Hepatocyte (in vitro differentiated cells): ENCODE data around the gene SULT1C3.

Source experiments
- CTCF ChIP-seq: fragments of 200-600 bp; sonication (generic); IDR thresholded peaks from 2 replicates; pipeline ENCODE4 v1.5.1; 2016; ENCODE audit warnings: antibody characterized with exemption, mild to moderate bottlenecking; ENCODE audit not compliant: poor library complexity
- EZH2phosphoT487 ChIP-seq: fragments of 200-600 bp; sonication (generic); IDR thresholded peaks from one replicate; pipeline ENCODE4 v1.6.1; 2018; ENCODE audit warnings: antibody characterized with exemption, mild to moderate bottlenecking, low read depth, moderate library complexity; ENCODE audit not compliant: unreplicated experiment, severe bottlenecking

GRCh38 chr2:108279468-108279867 is 39.7 kb downstream of the SULT1C3 start:
- TF ChIP-seq EZH2phosphoT487 (no peak), CTCF (no peak)
